A549 treated with Mapracorat at 1 μM for 4 hours (cell line): ENCODE results near the gene STXBP1. TPM values are rescaled to one million over a fixed set of nuclear protein-coding genes. Genes with fewer than 3 reads are reported as not detected.

Experiments used
- total RNA-seq: library from RNA; stranded (reverse); fragments of 200-300 nt; extraction: Qiagen RNA extraction; gene quantifications from 5 replicates; pipeline ENCODE4 v1.2.3, GENCODE V29; 2022

The STXBP1 gene
- 14.7 to 18.1 TPM (median 17.5 TPM) in 5 replicates for total RNA-seq

DNA sequence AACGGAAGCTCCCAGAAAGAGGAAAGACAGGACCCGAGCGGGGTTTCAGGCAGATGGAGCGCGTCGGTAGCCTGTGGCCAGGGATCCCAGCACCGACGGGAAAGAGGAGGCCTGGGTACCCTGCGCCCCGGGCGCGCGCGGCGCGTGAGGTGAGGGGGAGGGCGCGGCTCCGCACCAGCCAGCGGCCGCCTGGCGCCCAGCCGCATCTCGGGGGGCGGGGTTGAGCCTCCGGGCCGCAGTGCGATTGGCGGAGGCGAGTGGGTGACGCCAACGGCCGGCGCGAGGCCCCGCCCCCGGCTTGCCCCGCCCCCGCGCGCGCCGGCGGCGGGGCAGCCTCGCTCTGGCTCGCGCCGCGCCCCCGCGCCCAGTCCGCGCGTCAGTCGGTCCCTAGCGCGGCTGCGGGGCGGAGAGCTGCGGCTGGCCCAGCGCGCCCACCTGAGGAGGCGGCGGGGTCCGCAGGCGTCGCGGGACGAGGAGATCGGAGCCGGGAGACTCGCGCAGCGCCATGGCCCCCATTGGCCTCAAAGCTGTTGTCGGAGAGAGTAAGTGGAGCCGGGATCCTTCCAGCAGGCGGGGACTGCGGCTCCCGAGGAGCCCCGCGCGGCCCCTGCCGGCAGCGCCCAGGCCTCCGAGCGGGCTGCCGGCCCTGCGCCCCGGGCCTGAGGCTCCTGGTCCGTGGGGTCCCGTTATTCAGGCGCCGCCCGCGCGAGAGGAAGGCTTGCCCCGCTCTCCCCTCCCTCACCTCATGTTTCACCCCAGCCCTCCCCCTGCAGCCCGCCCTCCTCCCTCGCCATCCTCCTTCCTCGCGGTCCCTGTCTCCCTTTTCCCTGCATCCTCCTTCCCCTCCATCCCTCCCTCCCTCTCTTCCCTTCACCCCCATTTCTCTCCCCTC, at the start of gene STXBP1:
Gene STXBP1, plus strand, starts transcription at position 379 of the 892 bp plus-strand sequence. Its CDS starts 127 bp downstream, at position 506.

DNA sequence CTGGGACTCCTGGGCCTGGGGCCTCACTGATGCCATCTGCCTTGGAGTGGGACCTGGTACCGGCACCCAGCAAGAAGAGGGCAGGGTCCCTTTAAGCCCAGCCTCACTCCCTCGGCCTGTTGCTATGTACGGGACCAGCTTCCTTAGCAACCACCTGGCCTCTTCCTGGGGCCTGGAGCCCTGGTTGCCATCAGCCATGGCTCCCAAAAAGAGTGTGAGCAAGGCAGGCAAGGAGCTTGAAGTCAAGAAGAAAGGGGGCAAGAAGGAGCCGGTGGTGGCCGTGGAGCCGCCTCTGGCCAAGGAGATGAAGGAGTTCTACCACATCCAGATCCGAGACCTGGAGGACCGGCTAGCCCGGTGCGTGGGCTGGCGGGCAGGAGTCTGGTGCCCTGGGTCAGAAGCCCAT, 94.8 kb downstream of the STXBP1 start, which contains the start of gene CFAP157:
Gene CFAP157, plus strand, starts transcription at position 153 of the 406 bp plus-strand sequence. Its CDS starts 44 bp downstream, at position 197.

DNA sequence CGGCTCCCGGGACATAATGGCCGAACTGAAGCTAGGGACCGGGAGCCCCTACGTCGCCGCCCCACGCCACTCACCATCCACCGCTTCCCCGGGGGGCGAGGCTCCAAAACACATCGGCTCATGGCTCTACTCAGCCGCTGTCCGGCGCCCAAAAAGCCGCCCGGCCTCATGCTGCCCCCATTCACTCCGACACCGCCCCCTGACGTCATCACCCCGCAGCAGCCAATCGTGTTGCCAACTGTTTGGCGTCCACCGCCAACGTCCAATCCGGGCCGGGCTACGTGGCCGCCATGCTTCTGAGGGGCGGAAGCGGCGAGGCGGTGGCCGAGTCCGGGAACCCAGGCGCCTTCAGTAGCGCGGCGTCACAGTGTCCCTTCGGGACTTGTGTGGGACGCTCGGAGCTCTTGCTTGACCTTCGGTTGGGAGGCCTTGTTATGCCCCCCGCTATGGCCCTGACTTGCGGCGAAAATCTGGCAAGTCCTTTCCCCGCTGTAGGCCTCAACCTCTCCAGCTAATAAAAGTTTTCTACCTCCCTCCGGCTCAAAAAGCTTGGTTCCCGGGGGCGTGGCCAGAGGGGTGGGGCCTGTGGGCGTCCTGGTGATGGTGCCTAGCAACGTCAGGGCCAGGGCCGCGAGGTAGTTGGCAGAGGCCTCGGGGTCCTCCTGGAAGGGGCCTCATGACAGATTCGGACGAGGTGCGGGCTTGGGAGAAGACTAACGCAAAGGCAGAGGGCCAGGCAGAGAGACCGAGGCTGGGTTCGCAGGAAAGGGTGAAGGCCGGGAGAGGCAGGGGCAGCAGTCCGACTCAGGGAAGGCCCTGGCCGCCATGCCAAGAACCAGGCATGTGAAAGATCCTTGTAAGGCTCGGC, 103.6 kb downstream of the STXBP1 start, which contains the start of the genes PTRH1 and TTC16:
Gene PTRH1, minus strand, starts transcription at position 194 of the 868 bp plus-strand sequence. Its CDS starts 24 bp downstream, at position 170.
Gene TTC16, plus strand, starts transcription at position 610 of the 868 bp plus-strand sequence. Its CDS starts 67 bp downstream, at position 677.

DNA sequence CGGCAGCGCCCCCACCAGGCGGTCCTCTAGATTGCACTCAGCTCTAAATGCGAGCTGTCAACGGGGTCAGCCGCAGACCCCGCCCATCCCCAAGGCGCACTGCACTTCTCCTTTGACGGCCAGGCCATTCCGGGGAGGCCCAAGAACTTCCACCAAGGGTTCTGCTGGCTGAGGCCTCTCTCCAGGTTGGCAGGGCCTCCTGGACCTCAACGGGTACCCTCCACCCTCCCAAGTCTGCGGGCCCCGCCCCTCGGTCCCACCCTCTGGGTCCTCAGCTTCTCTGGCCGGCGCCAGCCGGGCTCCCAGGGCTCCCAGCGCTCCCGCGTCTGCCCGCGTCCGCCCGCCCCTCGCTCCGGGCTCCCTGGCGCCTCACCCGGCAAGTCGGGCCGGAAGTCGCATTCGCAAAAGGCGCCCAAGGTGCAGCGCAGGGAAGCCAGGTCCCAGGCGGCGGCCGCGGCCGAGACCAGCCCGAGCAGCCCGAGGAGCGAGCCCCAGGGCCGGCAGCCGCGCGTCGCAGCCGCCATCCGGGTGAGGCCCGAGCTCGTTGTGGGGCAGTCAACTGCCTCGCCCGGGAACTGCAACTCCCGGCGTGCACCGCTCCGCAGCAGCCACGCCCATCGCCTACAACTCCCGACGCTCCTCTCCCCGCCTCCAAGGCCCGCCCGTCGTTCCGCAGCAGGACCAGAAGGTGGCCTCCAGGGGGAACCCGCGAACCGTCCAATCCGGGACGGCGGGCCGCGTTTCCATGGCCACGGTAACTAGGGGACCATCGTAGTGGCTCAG, 122.9 kb downstream of the STXBP1 start, which contains the start of gene TOR2A:
Gene TOR2A, minus strand, starts transcription at position 548 of the 783 bp plus-strand sequence. Its CDS starts 24 bp downstream, at position 524.

Other genes starting within 250 kb of the STXBP1 start
- gene SLC2A8, start 215.1 kb upstream of the STXBP1 start, total RNA-seq = 10.4 to 17.4 TPM (median 16.0 TPM) in 5 replicates
- gene ZNF79, start 187.9 kb upstream of the STXBP1 start, total RNA-seq = 5.9 to 6.8 TPM (median 6.7 TPM) in 5 replicates
- 2,646 to 2,901 TPM (median 2,785 TPM) in 5 replicates for gene RPL12, start 160.9 kb upstream of the STXBP1 start, total RNA-seq
- 7.7 to 10.6 TPM (median 10.1 TPM) in 5 replicates for gene LRSAM1, start 160.8 kb upstream of the STXBP1 start, total RNA-seq
- 0.07 TPM in 1 of 5 replicates, not detected in the others for gene CFAP157, start 94.7 kb downstream of the STXBP1 start, total RNA-seq
- gene PTRH1, start 103.4 kb downstream of the STXBP1 start, total RNA-seq = 13.2 to 21.4 TPM (median 18.8 TPM) in 5 replicates
- 0.05 to 0.06 TPM (median 0.06 TPM) in 4 of 5 replicates, not detected in the other for gene TTC16, start 103.8 kb downstream of the STXBP1 start, total RNA-seq
- 9.6 to 17.3 TPM (median 15.2 TPM) in 5 replicates for gene TOR2A, start 123.0 kb downstream of the STXBP1 start, total RNA-seq
- gene SH2D3C, start 166.4 kb downstream of the STXBP1 start, total RNA-seq = 0.06 to 0.15 TPM (median 0.09 TPM) in 5 replicates
- 43.5 to 54.9 TPM (median 48.2 TPM) in 5 replicates for gene CDK9, start 173.8 kb downstream of the STXBP1 start, total RNA-seq
- gene FPGS, start 190.6 kb downstream of the STXBP1 start, total RNA-seq = 45.2 to 55.1 TPM (median 50.8 TPM) in 5 replicates
- gene ENG, start 242.4 kb downstream of the STXBP1 start, total RNA-seq = 0.07 to 0.15 TPM (median 0.10 TPM) in 5 replicates